ENCODE results near the gene RASA1.
A peak's percentile ranks its signal among the peaks of the same experiment; 100 is the strongest.

The RASA1 gene

GRCh38 chr5:87411586-87411972 lies 143.9 kb downstream of the RASA1 start:
- DNase-seq = no peak
- H3K9me3 Mint-ChIP-seq = no peaks in the 10 kb centered on the region
- H3K27me3 Mint-ChIP-seq = peaks cover 4% of the 10 kb centered on the region
- CTCF ChIA-PET = interaction anchor here (0.7 to 3.2 kb wide), 4 partner anchors 12 to 42 kb away, joined by 3 to 15 read pairs (median 4); no protein-coding TSS in a partner anchor
- H3K27ac Mint-ChIP-seq = peak overlapping the region; percentile 94
- H3K4me1 Mint-ChIP-seq = peaks cover 44% of the 10 kb centered on the region
- peaks cover 39% of the 10 kb centered on the region for H3K36me3 Mint-ChIP-seq
- peak overlapping the region; percentile 87 for H3K4me3 Mint-ChIP-seq

- peak overlapping the region; percentile 87 for H3K4me3 Mint-ChIP-seq
- H3K27ac Mint-ChIP-seq = peak overlapping the region; percentile 94
- no peaks in the 10 kb centered on the region for H3K9me3 Mint-ChIP-seq
- H3K27me3 Mint-ChIP-seq = peaks cover 4% of the 10 kb centered on the region
- CTCF ChIA-PET = interaction anchor here (0.7 to 3.2 kb wide), 4 partner anchors 13 to 42 kb away, joined by 3 to 15 read pairs (median 4); no protein-coding TSS in a partner anchor
- H3K4me1 Mint-ChIP-seq = peaks cover 40% of the 10 kb centered on the region
- peak; percentile 60 for DNase-seq
- peaks cover 34% of the 10 kb centered on the region for H3K36me3 Mint-ChIP-seq
Measured at GRCh38 chr5:87411973-87412629, 144.4 kb downstream of the RASA1 start.

GRCh38 chr5:87412630-87413342 lies 145.1 kb downstream of the RASA1 start, which contains the start of gene CCNH:
Gene CCNH, minus strand, starts transcription at chr5:87412930. Its CDS starts 136 bp downstream, at chr5:87412794.
- peak within 1 kb of the TSS; percentile 87 for H3K4me3 Mint-ChIP-seq
- H3K27ac Mint-ChIP-seq = peak within 1 kb of the TSS; percentile 94
- CTCF ChIA-PET = interaction anchor here (3.2 kb wide), 1 partner anchor 13 kb away, joined by 15 read pairs; no protein-coding TSS in a partner anchor
- H3K9me3 Mint-ChIP-seq = no peaks in the 10 kb centered on the region
- DNase-seq = peak; percentile 98
- peaks cover 27% of the 10 kb centered on the region for H3K36me3 Mint-ChIP-seq
- peaks cover 39% of the 10 kb centered on the region for H3K4me1 Mint-ChIP-seq
- H3K27me3 Mint-ChIP-seq = peaks cover 4% of the 10 kb centered on the region

- DNase-seq = no peak
- CTCF ChIA-PET = no interaction called here
- H3K27ac Mint-ChIP-seq = peak overlapping the region; percentile 94
- H3K27me3 Mint-ChIP-seq = peaks cover 4% of the 10 kb centered on the region
- H3K36me3 Mint-ChIP-seq = peaks cover 23% of the 10 kb centered on the region
- no peaks in the 10 kb centered on the region for H3K9me3 Mint-ChIP-seq
- H3K4me3 Mint-ChIP-seq = peak overlapping the region; percentile 87
- peaks cover 37% of the 10 kb centered on the region for H3K4me1 Mint-ChIP-seq
Measured at GRCh38 chr5:87413343-87413645, 145.6 kb downstream of the RASA1 start.

GRCh38 chr5:87418506-87418905 lies 150.8 kb downstream of the RASA1 start:
- no peaks in the 10 kb centered on the region for H3K4me1 Mint-ChIP-seq
- no peaks in the 10 kb centered on the region for H3K27me3 Mint-ChIP-seq
- no peak for DNase-seq
- H3K27ac Mint-ChIP-seq = no peak overlapping the region
- no peaks in the 10 kb centered on the region for H3K36me3 Mint-ChIP-seq
- CTCF ChIA-PET = no interaction called here
- H3K9me3 Mint-ChIP-seq = no peaks in the 10 kb centered on the region
- no peak overlapping the region for H3K4me3 Mint-ChIP-seq

GRCh38 chr5:87421307-87421706 lies 153.6 kb downstream of the RASA1 start:
- H3K27me3 Mint-ChIP-seq = no peaks in the 10 kb centered on the region
- no peak overlapping the region for H3K27ac Mint-ChIP-seq
- H3K4me1 Mint-ChIP-seq = no peaks in the 10 kb centered on the region
- no peaks in the 10 kb centered on the region for H3K9me3 Mint-ChIP-seq
- no peaks in the 10 kb centered on the region for H3K36me3 Mint-ChIP-seq
- DNase-seq = no peak
- CTCF ChIA-PET = no interaction called here
- no peak overlapping the region for H3K4me3 Mint-ChIP-seq

GRCh38 chr5:87423755-87424154 lies 156.1 kb downstream of the RASA1 start:
- Mint-ChIP-seq H3K27ac (no peak overlapping the region), H3K4me1 (no peaks in the 10 kb centered on the region), H3K9me3 (no peaks in the 10 kb centered on the region), H3K27me3 (no peaks in the 10 kb centered on the region), H3K36me3 (no peaks in the 10 kb centered on the region), H3K4me3 (no peak overlapping the region)
- no peak for DNase-seq
- CTCF ChIA-PET = no interaction called here

GRCh38 chr5:87430863-87431457 lies 163.3 kb downstream of the RASA1 start:
- H3K27me3 Mint-ChIP-seq = peaks cover 6% of the 10 kb centered on the region
- no peaks in the 10 kb centered on the region for H3K4me1 Mint-ChIP-seq
- no peak overlapping the region for H3K27ac Mint-ChIP-seq
- CTCF ChIA-PET = no interaction called here
- no peaks in the 10 kb centered on the region for H3K9me3 Mint-ChIP-seq
- no peaks in the 10 kb centered on the region for H3K36me3 Mint-ChIP-seq
- DNase-seq = no peak
- H3K4me3 Mint-ChIP-seq = no peak overlapping the region

GRCh38 chr5:87432460-87432859 lies 164.8 kb downstream of the RASA1 start:
- H3K4me3 Mint-ChIP-seq = no peak overlapping the region
- CTCF ChIA-PET = no interaction called here
- H3K27ac Mint-ChIP-seq = no peak overlapping the region
- no peaks in the 10 kb centered on the region for H3K9me3 Mint-ChIP-seq
- peaks cover 6% of the 10 kb centered on the region for H3K27me3 Mint-ChIP-seq
- H3K4me1 Mint-ChIP-seq = no peaks in the 10 kb centered on the region
- H3K36me3 Mint-ChIP-seq = no peaks in the 10 kb centered on the region
- no peak for DNase-seq

- no peak overlapping the region for H3K4me3 Mint-ChIP-seq
- H3K27me3 Mint-ChIP-seq = peaks cover 6% of the 10 kb centered on the region
- H3K27ac Mint-ChIP-seq = no peak overlapping the region
- no peaks in the 10 kb centered on the region for H3K9me3 Mint-ChIP-seq
- H3K4me1 Mint-ChIP-seq = no peaks in the 10 kb centered on the region
- no peaks in the 10 kb centered on the region for H3K36me3 Mint-ChIP-seq
- DNase-seq = no peak
- CTCF ChIA-PET = no interaction called here
Measured at GRCh38 chr5:87433945-87434344, 166.3 kb downstream of the RASA1 start.

- no peak overlapping the region for H3K27ac Mint-ChIP-seq
- peaks cover 6% of the 10 kb centered on the region for H3K27me3 Mint-ChIP-seq
- CTCF ChIA-PET = no interaction called here
- H3K9me3 Mint-ChIP-seq = no peaks in the 10 kb centered on the region
- no peaks in the 10 kb centered on the region for H3K36me3 Mint-ChIP-seq
- H3K4me3 Mint-ChIP-seq = no peak overlapping the region
- no peak for DNase-seq
- H3K4me1 Mint-ChIP-seq = no peaks in the 10 kb centered on the region
Measured at GRCh38 chr5:87434461-87434860, 166.8 kb downstream of the RASA1 start.

GRCh38 chr5:87435144-87435694 lies 167.5 kb downstream of the RASA1 start:
- Mint-ChIP-seq H3K4me1 (no peaks in the 10 kb centered on the region), H3K27me3 (peaks cover 6% of the 10 kb centered on the region), H3K9me3 (no peaks in the 10 kb centered on the region), H3K4me3 (no peak overlapping the region), H3K36me3 (no peaks in the 10 kb centered on the region), H3K27ac (no peak overlapping the region)
- CTCF ChIA-PET = no interaction called here
- DNase-seq = no peak

- DNase-seq = no peak
- Mint-ChIP-seq H3K4me3 (no peak overlapping the region), H3K27me3 (no peaks in the 10 kb centered on the region), H3K27ac (no peak overlapping the region), H3K36me3 (no peaks in the 10 kb centered on the region), H3K4me1 (no peaks in the 10 kb centered on the region), H3K9me3 (no peaks in the 10 kb centered on the region)
- CTCF ChIA-PET = no interaction called here
Measured at GRCh38 chr5:87437724-87438123, 170.0 kb downstream of the RASA1 start.

GRCh38 chr5:87438231-87438630 lies 170.5 kb downstream of the RASA1 start:
- Mint-ChIP-seq H3K9me3 (no peaks in the 10 kb centered on the region), H3K36me3 (no peaks in the 10 kb centered on the region), H3K4me1 (no peaks in the 10 kb centered on the region), H3K27ac (no peak overlapping the region), H3K4me3 (no peak overlapping the region), H3K27me3 (no peaks in the 10 kb centered on the region)
- CTCF ChIA-PET = no interaction called here
- no peak for DNase-seq
